ENCODE results near the gene TLL2. TPM values are rescaled to one million over a fixed set of nuclear protein-coding genes. Genes with fewer than 3 reads are reported as not detected.

Gene TLL2
- total and polyA plus RNA-seq, 3 experiments from 2014 or later = 0.09 TPM; not detected in 2

- H3K9me3 ChIP-seq (ENCODE audit: low read length) = no peaks in the 10 kb centered on the region
- H3K27me3 Mint-ChIP-seq = peaks cover 10 to 66% of the 10 kb centered on the region in 2 donors
- no peaks in the 10 kb centered on the region for H3K4me1 Mint-ChIP-seq
- H3K36me3 ChIP-seq (ENCODE audit: insufficient read depth, low read length) = no peaks in the 10 kb centered on the region
- DNase-seq = no peak
- H3K4me3 ChIP-seq (ENCODE audit: low read length) = no peak overlapping the region
- H3K9me3 Mint-ChIP-seq = peaks cover 0 to 3% (median 0%) of the 10 kb centered on the region in 5 donors
- ChIA-PET CTCF (no interaction called here), POLR2A (no interaction called here)
- H3K27ac Mint-ChIP-seq = no peak overlapping the region
- peaks cover 6% of the 10 kb centered on the region for H3K27me3 ChIP-seq (ENCODE audit: insufficient read depth, low read length, poor library complexity, severe bottlenecking)
- H3K4me3 Mint-ChIP-seq = no peak overlapping the region
- H3K36me3 Mint-ChIP-seq = no peaks in the 10 kb centered on the region
- no peak overlapping the region for H3K27ac ChIP-seq (ENCODE audit: low read depth, low read length)
- H3K4me1 ChIP-seq (ENCODE audit: insufficient read depth, low read length) = no peaks in the 10 kb centered on the region
These were observed 193.8 kb downstream of the TLL2 start for GRCh38 chr10:96319754-96320474.

GRCh38 chr10:96317067-96317833 lies 196.5 kb downstream of the TLL2 start:
- no peak overlapping the region for H3K4me3 Mint-ChIP-seq
- Histone ChIP-seq H3K4me1 (ENCODE audit: insufficient read depth, low read length) (no peaks in the 10 kb centered on the region), H3K4me3 (ENCODE audit: low read length) (no peak overlapping the region), H3K27ac (ENCODE audit: low read depth, low read length) (no peak overlapping the region), H3K27me3 (ENCODE audit: insufficient read depth, low read length, poor library complexity, severe bottlenecking) (peaks cover 6% of the 10 kb centered on the region), H3K36me3 (ENCODE audit: insufficient read depth, low read length) (no peaks in the 10 kb centered on the region), H3K9me3 (ENCODE audit: low read length) (no peaks in the 10 kb centered on the region)
- peaks cover 8 to 75% of the 10 kb centered on the region in 2 donors for H3K27me3 Mint-ChIP-seq
- ChIA-PET CTCF (no interaction called here), POLR2A (no interaction called here)
- no peak for DNase-seq
- no peaks in the 10 kb centered on the region for H3K9me3 Mint-ChIP-seq
- no peaks in the 10 kb centered on the region for H3K36me3 Mint-ChIP-seq
- H3K4me1 Mint-ChIP-seq = no peaks in the 10 kb centered on the region
- H3K27ac Mint-ChIP-seq = no peak overlapping the region

Other genes starting within 250 kb of the TLL2 start
- gene BLNK, start 242.4 kb downstream of the TLL2 start, total RNA-seq = not detected
- not detected for gene BLNK, start 242.4 kb downstream of the TLL2 start, polyA plus RNA-seq
- gene DNTT, start 209.5 kb downstream of the TLL2 start, total RNA-seq = not detected
- not detected for gene DNTT, start 209.5 kb downstream of the TLL2 start, polyA plus RNA-seq
- not detected for gene OPALIN, start 154.9 kb downstream of the TLL2 start, total RNA-seq
- not detected for gene OPALIN, start 154.9 kb downstream of the TLL2 start, polyA plus RNA-seq
- 100 to 1,000 TPM in 1 of 2 experiments, 10 to 100 TPM in 1; 89.7 to 103 TPM for gene TM9SF3, start 73.1 kb upstream of the TLL2 start, total RNA-seq
- gene TM9SF3, start 73.1 kb upstream of the TLL2 start, polyA plus RNA-seq = 95.8 TPM
- 1 to 10 TPM; 5.7 to 6.7 TPM for gene PIK3AP1, start 206.6 kb upstream of the TLL2 start, total RNA-seq
- gene PIK3AP1, start 206.6 kb upstream of the TLL2 start, polyA plus RNA-seq = 37.0 TPM

Measured in CD8-positive, alpha-beta memory T cell (primary cell).